HuH-7 (cell line): Measurements from ENCODE around the gene KLC1.
A peak's percentile ranks its signal among the peaks of the same experiment; 100 is the strongest.

Experiments
- DNase-seq: peaks from one replicate; pipeline ENCODE4 v3.0.0; 2011; ENCODE audit warnings: low spot score

KLC1 gene

DNA sequence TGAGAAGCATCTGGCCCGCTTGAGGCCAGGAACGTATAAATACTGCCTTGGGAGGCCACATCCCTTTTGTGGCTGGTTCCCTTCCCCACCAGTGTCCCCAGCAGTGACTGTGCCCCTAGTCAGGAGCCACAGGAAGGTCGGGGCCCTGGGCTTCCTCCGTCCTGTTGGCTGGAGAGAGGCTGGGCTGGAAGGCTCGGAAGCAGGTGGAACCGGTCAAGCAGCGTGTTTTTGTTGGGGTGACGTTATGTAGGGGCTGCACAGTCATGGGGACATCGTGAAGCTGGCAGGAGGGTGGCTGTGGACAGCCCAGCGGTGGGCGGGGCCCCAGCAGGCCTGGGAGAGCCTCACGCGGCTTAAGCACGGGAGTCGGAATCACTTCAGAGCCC lies 76.1 kb downstream of the KLC1 start:
- DNase-seq: no peak

DNA sequence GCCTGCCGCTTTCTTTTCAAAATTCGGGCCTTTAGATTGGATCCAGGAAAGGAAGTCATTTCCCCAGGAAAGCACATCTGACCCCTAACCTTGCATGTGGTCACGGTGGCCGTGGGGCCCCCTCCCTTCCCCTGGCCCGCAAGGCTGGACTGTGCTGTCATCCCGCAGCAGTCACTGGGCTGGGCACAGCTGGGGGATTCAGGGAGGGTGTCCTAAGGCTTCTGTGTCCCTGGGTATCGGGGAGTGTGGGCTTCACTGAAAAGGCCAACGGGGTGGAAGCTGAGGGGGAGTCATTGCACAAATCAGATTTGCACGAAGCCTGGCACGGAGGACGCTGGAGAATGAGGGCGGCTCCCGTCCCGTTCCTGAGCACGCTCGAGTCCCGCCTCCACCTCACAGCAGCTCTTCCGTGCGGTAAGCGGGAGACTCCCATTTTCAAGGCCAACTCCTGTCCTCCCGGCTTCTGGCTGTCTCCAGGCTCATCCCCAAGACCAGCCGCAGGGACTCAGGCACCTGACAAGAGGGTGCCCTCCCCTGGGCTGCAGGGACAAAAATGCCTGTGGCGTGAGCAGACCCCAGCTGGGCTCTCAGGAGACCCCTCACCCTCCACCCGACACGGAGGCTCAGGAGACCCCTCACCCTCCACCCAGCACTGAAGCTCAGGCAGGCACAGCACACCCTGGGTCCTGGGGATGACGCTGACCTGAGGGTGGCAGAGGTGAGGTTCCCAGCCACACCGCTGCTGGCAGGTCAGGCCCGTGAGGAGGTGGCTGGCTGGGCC lies 76.7 kb downstream of the KLC1 start:
- DNase-seq: no peak

DNA sequence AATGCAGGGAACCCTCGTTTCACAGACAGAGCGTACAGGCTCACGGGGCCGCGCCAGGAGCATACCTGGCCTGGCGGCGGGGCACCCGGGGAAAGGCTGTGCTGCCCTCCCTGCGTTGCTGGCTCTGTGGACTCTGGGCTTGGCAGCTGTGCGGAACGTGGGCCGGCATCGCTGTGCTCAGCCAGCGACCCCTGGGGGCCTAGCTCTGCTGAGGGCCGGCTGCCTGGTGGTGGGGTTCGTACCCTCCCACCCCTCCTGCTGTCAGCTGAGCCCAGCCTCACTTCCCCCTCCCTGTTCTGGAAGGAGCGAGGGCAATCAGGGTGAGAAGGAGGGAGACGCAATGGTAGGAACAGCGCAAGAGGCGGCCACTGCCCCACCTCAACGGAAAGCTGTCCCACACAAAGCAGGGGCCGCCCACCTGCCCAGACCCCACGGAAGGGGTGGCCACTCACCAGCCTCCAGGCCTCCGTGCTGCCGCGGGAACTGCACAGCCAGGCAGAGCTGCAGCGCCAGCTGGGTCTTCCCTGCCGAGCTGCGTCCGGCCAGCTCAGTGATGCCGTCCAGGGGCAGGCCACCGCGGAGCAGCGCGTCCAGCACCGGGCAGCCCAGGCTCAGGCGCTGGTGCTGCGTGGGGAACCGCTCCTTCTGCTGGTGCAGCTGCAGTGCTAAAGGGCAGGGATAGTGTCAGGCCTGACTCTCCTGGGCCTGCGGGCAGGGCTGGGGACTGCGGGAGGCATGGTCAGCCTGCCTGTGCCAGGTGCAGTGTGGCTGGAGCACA lies 77.7 kb downstream of the KLC1 start:
- no peak for DNase-seq

DNA sequence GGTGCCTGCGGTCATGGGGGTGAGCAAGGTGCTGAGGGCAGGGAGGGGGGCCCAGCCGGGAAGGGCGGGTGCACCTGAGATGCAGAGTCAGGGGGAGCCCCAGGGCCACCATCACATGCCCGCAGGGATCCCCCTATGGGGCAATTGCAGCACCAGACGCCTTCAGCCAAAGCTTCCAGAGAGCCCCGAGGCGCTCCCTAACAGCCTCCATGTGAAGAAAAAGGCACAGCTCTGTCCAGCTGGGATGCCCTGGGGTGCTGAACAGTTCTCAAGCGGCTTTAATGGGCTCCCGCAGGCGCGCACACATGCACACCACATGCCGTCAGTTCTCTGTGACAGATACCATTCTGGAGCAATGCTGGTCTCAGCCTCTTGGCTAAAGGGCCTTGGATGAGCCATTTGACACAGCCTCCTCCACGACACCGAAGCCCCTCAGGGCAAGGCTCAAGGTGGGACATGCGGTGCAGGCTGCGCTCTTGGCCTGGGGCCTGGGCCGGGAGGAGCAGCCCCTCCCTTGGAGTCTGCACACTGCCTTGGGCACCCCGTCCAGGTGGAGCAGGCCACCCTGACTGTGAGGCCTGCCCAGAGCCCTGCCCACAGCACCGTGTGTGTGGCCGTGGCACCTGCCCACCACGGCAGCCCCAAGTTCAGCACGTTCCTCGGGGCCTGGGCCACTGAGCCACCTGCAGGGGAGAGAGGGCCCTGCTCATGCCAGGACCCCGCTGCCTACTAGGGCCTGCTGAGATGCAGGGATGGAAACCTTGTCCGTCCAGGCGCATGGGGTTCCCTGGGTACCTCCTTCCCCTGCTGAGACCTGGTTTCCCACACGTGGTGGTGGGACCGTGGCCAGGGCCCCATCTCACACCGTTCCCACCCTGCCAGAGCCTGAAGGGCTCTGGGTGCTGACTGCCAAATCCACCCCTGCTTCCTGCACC lies 78.6 kb downstream of the KLC1 start:
- no peak for DNase-seq

DNA sequence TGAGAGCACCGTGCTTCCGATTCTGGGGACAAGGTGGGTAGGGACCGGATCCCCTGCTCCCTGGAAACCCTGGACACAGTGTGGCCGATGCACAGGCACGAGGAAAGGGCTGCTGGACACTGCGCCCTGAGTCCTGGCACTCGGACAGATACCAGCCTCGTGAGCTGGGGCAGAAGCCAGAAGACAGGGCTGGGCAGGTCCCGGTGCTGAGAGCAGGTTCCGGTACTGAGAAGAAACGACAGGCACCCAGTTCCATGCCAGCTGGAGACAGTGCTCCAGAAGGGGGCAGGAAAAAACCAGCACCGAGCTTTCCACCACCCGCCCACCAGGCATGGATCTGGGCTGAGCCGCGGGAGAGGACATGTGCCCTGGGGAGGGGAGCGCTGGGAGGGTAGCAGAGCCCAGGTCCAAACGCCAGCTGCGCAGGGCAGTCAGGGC lies 79.8 kb downstream of the KLC1 start:
- DNase-seq: no peak

DNA sequence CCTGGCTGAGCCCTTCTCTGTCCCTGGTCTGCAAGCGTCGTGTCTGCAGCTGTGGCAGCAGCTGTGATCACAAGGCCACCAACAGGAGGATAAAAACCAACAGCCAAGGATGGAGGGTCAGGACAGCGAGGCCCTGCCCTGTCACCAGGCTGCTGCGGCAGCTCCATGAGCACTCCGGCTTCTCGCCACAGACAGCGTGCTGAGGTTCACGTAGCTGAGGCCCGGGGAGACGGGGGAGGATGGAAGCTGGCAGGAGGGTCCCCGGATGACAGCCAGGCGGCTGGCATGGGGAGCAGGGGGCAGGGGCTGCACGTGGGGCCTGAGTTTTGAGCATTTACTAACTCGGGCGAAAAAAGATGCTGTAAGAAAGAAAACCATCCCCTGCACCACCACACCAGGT lies 80.8 kb downstream of the KLC1 start:
- DNase-seq: no peak

DNA sequence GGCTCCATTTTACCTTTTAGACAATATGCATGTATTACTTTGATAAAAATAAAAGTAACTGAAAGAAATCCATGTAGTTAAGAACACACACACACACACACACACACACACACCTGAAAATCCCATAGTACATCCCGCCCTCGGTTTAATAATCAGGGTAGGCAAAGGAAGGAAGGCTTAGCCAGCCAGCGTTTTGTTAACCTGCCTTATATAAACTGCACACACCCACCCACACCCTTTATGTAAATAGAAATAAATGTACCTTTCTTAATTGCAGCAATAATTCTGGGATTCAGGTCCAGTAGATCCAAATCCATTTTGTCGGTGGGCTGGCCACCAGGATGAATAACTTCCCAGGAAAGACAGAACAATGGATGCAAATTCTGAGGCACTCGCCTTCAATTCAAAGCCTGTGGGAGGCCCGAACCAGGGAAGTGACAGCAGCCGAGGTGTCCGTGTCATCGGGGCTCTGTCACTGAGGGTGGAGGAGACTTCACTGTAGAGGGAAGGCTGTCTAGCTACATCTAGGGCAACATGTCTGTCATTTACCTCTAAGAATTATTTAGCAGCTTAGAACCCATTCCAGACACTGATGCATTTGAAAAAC lies 81.9 kb downstream of the KLC1 start:
- no peak for DNase-seq

DNA sequence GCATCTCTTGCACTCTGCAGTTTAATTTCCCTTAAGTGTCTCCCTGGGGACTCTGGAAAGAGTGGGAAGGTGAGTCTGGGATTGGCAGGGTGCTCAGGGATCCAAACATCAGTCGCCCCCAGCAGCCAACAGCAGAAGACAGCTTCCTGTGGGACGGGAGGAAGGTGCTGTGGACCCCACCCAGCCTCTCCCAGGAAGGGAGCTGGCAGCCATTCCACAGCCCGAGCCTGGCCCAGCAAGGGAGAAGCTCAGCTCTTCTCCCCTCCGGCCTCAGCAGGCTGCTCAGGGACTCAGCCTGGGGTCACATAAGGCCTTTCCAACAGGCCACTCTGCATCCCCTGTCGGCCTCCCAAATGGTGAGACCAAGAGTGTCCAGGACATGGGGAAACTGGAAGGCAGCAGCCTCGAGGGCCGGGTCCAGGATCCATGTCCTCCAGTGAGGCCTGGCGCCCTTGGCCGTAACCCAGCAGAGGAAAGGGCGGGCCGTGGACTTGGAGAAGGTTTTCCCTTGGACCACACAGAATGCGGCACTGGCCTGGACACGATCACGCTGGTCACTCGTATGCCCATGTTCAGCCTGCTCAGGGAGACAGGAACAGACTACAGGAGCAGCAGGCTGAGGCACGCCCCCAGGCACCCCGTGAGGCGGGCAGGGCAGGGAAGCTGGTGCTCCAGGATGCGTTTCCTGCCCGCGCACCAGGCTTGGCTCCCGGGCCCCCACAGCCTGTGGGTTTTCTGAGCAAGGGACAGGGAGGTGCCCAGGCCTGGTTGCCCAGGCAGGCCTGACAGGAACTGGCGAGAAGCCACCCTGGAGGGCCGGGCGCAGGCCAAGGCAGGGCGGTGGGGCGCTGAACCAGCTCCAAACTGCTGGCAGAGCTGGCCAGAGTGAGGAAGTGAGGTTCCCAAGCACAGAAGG lies 82.8 kb downstream of the KLC1 start:
- no peak for DNase-seq

DNA sequence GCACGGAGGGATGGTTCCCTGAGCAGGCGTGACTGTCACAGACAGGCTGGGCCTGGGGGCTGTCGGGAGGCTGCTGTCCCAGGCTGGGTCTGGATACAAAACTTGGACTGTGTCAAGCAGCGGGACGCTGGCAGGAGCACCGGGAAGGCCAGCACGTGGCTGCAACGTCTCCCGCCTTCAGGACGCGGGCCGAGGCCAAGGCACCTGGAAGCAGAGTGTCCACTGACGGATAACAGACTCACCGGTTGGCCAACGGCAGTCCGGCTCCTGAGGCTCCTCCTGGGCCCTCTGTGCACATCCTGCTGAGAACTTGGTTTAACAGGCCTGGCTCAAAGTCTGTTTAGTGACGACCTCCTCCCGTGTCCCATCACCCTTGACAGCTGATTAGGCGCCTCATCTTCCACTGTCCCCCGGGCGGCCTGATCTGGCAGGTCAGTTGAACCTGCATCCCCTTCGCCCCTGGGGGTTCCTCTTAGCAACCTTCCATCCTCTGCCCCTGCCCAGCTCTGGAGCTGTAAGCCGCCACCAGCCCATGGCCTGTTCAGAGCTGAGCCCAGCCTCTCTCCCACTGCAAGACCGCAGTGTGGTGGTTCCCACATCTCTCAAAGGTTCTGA lies 83.7 kb downstream of the KLC1 start:
- DNase-seq: no peak

DNA sequence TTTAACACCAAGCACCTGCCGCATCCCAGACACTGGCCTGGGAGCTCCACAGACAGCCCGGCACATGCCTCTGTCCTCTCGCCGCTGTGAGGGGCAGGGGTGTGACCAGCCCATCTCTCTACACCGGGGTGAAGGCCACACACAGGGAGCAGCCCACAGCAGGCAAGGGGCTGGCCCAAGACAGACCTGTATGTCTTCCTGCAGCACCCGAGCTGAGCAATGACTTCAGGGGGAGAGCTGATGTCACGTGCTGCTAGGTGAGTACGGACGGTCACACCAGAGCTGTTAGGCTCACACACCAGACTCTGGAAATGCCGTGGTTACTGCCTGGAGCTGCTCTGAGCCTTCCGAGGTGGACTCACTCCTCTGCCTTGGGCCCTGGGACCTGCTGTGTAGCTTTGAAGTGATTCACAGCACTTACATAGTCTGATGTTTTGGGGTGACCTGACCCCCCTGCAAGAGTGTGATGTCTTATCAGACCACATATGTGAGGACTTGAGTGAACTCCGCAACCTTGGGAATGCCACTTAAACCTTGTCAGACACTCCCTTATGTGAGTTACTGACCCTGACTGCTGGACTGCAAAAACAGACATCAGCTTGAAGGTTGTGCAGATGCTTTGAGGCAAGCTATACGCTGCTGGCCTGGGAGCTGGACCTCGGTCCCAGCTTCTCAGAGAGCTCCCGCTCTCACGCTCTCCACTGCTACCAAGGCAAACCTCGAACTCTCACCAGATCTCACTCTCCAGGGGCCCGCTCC lies 84.5 kb downstream of the KLC1 start:
- no peak for DNase-seq

DNA sequence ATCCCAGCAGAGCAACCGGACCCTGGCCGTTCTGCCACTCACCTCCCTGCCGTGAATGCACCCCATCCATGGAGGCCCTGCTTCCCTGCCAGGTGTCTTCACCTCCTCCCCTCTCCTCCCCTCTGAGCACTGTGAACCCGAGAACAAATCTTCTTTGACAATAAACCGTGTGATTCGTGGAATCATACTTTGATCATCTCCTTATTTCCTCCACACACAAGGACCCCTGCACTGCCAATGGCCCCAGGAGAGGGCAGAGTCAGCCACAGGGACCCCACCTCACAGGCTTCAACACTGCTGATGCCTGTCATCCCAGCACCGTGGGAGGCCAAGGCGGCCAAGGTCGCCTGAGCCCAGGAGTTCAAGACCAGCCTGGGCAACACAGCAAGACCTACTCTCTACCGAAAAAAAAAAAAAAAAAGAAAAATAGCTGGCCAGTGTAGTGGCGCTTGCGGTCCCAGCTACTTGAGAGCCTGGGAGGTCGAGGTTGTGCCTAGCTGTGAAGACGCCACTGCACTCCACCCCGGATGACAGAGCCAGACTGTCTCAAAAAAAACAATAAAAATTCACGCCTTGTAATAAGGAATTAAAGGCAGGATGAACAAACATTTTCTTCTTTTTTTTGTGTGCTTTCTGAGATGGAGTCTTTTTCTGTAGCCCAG lies 85.2 kb downstream of the KLC1 start:
- no peak for DNase-seq

DNA sequence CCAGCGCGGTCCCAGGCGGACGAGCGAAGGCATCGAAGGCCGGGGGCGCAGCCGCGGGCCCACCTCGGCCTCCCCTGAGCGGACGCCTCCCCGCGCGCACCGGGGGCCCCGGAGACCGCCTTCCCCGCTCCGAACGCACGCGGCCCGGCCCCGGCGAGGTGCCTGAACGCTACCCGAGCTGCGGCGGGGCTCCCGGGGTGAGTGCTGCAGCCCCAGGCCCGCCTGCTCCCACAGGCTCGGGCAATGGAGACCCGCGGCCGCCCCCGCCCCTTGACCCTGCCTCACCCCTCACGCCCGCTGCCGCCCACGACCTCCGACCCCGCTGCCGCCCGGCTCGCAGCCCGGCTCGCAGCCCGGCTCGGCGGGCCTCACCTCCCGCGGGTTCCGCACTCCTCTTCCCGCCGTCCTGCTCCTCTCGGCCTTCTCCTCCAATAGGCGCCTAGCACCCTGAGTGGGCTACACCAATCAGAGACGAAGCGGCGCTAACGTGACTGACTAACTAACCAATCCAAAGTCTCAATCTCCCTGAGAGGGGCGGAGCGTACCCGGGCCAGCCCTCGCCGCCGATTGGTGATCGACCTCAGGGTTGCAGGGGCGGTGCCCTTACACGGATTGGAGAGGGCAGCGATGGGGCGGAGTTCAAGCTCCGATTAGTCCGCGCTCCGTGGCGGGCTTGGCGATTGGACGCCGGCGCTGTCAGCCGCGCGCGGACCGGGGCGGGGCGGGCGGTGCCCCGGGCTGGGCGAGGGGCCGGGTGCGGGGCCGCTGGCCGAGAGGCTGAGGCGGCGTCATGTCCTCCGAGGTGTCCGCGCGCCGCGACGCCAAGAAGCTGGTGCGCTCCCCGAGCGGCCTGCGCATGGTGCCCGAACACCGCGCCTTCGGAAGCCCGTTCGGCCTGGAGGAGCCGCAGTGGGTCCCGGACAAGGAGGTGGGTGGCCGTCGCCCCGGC lies 86.3 kb downstream of the KLC1 start, which contains the start of the genes XRCC3 and ZFYVE21:
TSS of gene XRCC3 (minus strand) at position 400 of the 949 bp plus-strand sequence. CDS start 4,364 bp downstream, outside the sequence.
TSS of gene ZFYVE21 (plus strand) at position 759 of the 949 bp plus-strand sequence. CDS start at position 791, 32 bp downstream.
- peak; percentile 100 for DNase-seq

DNA sequence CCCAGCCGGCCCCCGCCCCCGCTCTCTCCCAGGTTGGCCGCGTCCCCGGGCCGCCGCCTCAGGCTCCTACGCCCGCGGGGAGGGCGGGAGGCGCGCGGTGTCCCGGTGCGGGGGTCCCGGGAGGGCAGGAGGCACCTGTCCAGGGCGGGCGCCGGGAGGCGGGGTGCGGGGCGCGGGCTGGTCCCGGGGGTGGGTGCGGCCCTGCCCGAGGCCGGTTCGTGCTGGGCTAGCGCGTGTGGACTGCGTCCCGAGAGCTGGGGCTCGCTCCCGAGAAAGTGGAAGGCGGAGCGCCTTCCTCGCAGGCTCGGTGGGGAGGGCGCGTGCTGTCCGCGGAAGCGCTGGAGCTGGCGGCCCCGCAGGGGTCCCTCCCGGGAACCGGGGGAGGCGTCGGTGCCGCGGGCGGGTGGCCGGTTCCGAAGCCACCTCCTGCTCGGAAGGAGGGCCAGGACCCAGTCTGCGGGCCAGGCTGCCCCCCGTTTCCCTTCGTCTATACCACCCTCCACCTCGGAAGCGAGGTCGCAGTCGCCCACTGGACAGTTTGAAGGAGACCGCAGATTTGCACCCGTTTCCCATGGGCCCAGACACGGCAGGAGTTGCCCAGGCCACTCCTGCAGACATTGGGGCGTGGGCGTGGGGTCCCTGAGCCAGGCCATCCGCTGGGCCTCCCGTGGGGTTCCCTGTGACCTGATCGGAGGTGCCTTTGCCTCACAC lies 87.2 kb downstream of the KLC1 start:
- no peak for DNase-seq

DNA sequence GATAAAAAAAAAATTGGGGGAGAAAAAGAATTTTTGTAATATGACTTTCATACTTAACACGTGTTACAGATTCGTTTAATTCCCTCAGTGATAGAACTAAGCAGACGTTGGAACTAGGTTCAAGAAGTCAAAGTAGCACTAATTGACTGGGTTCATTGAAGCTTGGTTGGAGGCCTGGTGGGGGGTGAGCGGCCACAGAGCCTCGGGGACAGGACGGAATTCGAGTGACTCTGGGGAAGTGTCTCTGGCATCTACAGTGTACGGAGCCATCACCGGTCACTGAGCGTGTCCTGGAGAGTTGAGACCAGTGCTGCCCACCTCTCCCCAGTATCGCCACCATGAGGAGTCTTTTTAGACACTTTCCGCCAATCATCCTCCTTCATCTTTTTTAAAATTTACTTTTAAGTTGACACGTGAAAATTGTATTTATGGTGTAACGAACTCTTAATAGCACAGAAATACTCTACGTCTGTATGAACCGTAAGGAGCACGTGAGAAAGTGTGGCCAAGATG lies 87.9 kb downstream of the KLC1 start:
- no peak for DNase-seq

DNA sequence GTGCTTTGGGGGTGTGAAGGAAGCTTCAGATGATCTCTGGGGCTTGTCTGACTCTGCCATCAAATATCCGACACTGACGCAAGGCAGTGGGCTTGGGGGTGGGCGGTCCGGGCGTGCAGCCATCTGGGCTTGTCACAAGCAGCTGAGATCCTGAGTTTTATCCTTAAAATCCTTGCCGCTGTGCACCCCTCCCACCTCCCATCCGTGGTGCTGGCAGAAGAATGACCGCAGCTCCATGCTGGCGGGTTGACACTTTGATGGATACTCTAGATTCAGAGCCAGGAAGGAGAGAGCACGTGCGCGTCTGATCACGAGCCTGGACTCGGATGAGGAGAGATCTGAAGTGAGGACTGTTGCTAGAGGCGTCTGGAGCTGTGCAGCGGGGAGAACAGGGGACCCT lies 89.6 kb downstream of the KLC1 start:
- DNase-seq: no peak

DNA sequence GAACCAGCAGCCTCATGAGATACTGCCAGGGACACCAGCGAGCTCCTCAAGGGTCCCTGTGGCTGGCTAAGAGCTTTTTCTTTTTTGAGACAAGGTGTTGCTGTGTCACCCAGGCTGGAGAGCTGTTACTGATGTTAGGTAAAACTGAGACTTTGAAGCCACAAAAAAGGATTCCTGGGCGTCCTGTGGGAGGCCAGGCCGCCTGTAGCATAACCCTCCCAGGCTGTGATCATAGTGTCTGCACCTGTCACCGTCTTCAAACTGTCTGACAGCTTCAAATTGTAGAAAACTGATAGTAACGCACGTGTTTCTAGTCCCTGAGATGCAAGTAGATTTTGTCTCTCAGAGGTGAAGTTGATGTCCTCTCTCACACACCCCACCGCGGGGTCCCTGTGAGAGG lies 90.7 kb downstream of the KLC1 start:
- DNase-seq: no peak
